ENCODE measurements around the gene PTPRN. TPM values are rescaled to one million over a fixed set of nuclear protein-coding genes. Genes with fewer than 3 reads are reported as not detected.
"Not testable (repeated sequence)": the region's sequence is repeated elsewhere in the genome, so short reads cannot be mapped to it uniquely, and the experiment has no call there.

PTPRN gene
- total and polyA plus RNA-seq, 2 of the 4 experiments (the other 2 are of a cell fraction): 5.2 to 22.0 TPM

GRCh38 chr2:219287580-219288265, 21.5 kb downstream of the PTPRN start:
- ChIA-PET CTCF (no interaction called here), POLR2A (ENCODE audit: unreplicated experiment) (interaction anchor here (0.5 to 0.7 kb wide), 2 partner anchors 8 to 100 kb away, joined by 3 read pairs; partner anchors contain the start of gene DNPEP)
- Histone ChIP-seq H2BK15ac (ENCODE audit: low read depth, low read length) (no peak overlapping the region), H3K79me1 (ENCODE audit: low read depth in 1 of 2, low read length in 2 of 2) (peaks cover 0 to under 1% of the 10 kb centered on the region in 2 experiments; a peak in 1 of 4 replicates), H3K4ac (ENCODE audit: low read depth, low read length) (no peak overlapping the region), H4K20me1 (ENCODE audit: insufficient read depth, low read length) (peaks cover 10% of the 10 kb centered on the region; the same call in 1 of the 2 replicates), H4K91ac (ENCODE audit: insufficient read depth, low read depth, low read length) (no peak overlapping the region), H3K4me1 (ENCODE audit: control insufficient read depth, insufficient read depth, low read length) (peaks cover 14% of the 10 kb centered on the region), H2BK120ac (ENCODE audit: low read depth, low read length) (no peak overlapping the region), H3K14ac (replicated peaks; ENCODE audit: low read depth, low read length) (no peak overlapping the region), H2AK9ac (replicated peaks; ENCODE audit: low read depth, low read length, poor library complexity) (no peak overlapping the region), H3K36me3 (ENCODE audit: control insufficient read depth, insufficient read depth, low read length) (peaks cover 37% of the 10 kb centered on the region), H3K9ac (ENCODE audit: low read depth, low read length) (no peak overlapping the region), H3K18ac (ENCODE audit: low read depth, low read length) (no peak overlapping the region), H3K23ac (ENCODE audit: low read depth, low read length) (no peak overlapping the region), H2AK5ac (ENCODE audit: low read depth, low read length) (no peak overlapping the region), H3K27me3 (ENCODE audit: control insufficient read depth, insufficient read depth, low read length) (no peaks in the 10 kb centered on the region), H2AFZ (replicated peaks; ENCODE audit: low read length, poor library complexity) (no peak overlapping the region), H2BK20ac (ENCODE audit: low read depth, low read length) (no peak overlapping the region), H3K4me3 (ENCODE audit: insufficient read depth, low read depth, low read length) (no peak overlapping the region), H4K5ac (ENCODE audit: low read depth, low read length) (no peak overlapping the region), H2BK5ac (ENCODE audit: low read depth, low read length, poor library complexity, severe bottlenecking) (no peak overlapping the region), H4K8ac (ENCODE audit: low read depth in 2 of 2, low read length in 2 of 2) (no peak overlapping the region), H3K9me1 (ENCODE audit: insufficient read depth, low read length) (peaks cover 11% of the 10 kb centered on the region; the same call in 1 of the 2 replicates), H3K56ac (ENCODE audit: extremely low read depth, insufficient read depth, low read length) (no peak overlapping the region), H3K27ac (ENCODE audit: insufficient read depth, low read length) (no peak overlapping the region), H3K4me2 (ENCODE audit: low read depth, low read length) (no peak overlapping the region), H3K9me3 (ENCODE audit: control insufficient read depth, insufficient read depth, low read length) (no peaks in the 10 kb centered on the region)
- DNase-seq (no peak), ATAC-seq (ENCODE audit: low read depth) (no peak)
- intact Hi-C loops (cut with micrococcal nuclease): loop anchor here (2.0 kb wide), 1 partner anchor 57 kb away; no protein-coding TSS in a partner anchor
- dilution Hi-C loops (cut with HindIII; ENCODE audit: low sequenced_read_pairs, unreplicated experiment): no loop called here
- no TSS peak for BruUV-seq (replicated peaks)
- in situ Hi-C loops (cut with MboI; ENCODE audit: low sequenced_read_pairs): no loop called here
- TF ChIP-seq POLR2A (IDR thresholded peaks at IDR 0.05; ENCODE audit: low read depth, low read length): no peak
- TF ChIP-seq ELK1 (IDR thresholded peaks at IDR 0.05; ENCODE audit: borderline replicate concordance, low read depth, low read length): no peak
- WGBS, 2 experiments (ENCODE audit: extremely low coverage in 2 of 2, insufficient read length in 1 of 2): 83% methylated on average over 1 of the region's 10 CpGs; no CpG with 5 or more reads in 1 of the 2 experiments

GRCh38 chr2:219287116-219287440, 22.1 kb downstream of the PTPRN start:
- H3K14ac ChIP-seq (replicated peaks; ENCODE audit: low read depth, low read length); H3K4ac ChIP-seq (ENCODE audit: low read depth, low read length); DNase-seq; CTCF ChIA-PET; H2AFZ ChIP-seq (replicated peaks; ENCODE audit: low read length, poor library complexity); H4K91ac ChIP-seq (ENCODE audit: insufficient read depth, low read depth, low read length); ATAC-seq (ENCODE audit: low read depth); H2AK9ac ChIP-seq (replicated peaks; ENCODE audit: low read depth, low read length, poor library complexity); H2BK20ac ChIP-seq (ENCODE audit: low read depth, low read length); H2AK5ac ChIP-seq (ENCODE audit: low read depth, low read length); H3K18ac ChIP-seq (ENCODE audit: low read depth, low read length); dilution Hi-C loops (cut with HindIII; ENCODE audit: low sequenced_read_pairs, unreplicated experiment); H3K79me1 ChIP-seq (ENCODE audit: low read depth in 1 of 2, low read length in 2 of 2); H3K56ac ChIP-seq (ENCODE audit: extremely low read depth, insufficient read depth, low read length); H4K8ac ChIP-seq (ENCODE audit: low read depth in 2 of 2, low read length in 2 of 2); H3K4me3 ChIP-seq (ENCODE audit: insufficient read depth, low read depth, low read length); H3K27ac ChIP-seq (ENCODE audit: insufficient read depth, low read length); H3K9me3 ChIP-seq (ENCODE audit: control insufficient read depth, insufficient read depth, low read length); H3K27me3 ChIP-seq (ENCODE audit: control insufficient read depth, insufficient read depth, low read length); POLR2A ChIA-PET (ENCODE audit: unreplicated experiment); H3K4me2 ChIP-seq (ENCODE audit: low read depth, low read length); H3K23ac ChIP-seq (ENCODE audit: low read depth, low read length); H4K5ac ChIP-seq (ENCODE audit: low read depth, low read length); H2BK120ac ChIP-seq (ENCODE audit: low read depth, low read length); in situ Hi-C loops (cut with MboI; ENCODE audit: low sequenced_read_pairs); intact Hi-C loops (cut with micrococcal nuclease); H2BK15ac ChIP-seq (ENCODE audit: low read depth, low read length); BruUV-seq (replicated peaks); H3K9ac ChIP-seq (ENCODE audit: low read depth, low read length): not testable (repeated sequence)
- Histone ChIP-seq H3K9me1 (ENCODE audit: insufficient read depth, low read length) (peaks cover 11% of the 10 kb centered on the region; the same call in 1 of the 2 replicates), H2BK5ac (ENCODE audit: low read depth, low read length, poor library complexity, severe bottlenecking) (peak overlapping the region; percentile 7), H4K20me1 (ENCODE audit: insufficient read depth, low read length) (peaks cover 10% of the 10 kb centered on the region; the same call in 1 of the 2 replicates), H3K36me3 (ENCODE audit: control insufficient read depth, insufficient read depth, low read length) (peaks cover 42% of the 10 kb centered on the region), H3K4me1 (ENCODE audit: control insufficient read depth, insufficient read depth, low read length) (peaks cover 14% of the 10 kb centered on the region)
- 86% methylated on average over 1 of the region's 6 CpGs; no CpG with 5 or more reads in 1 of the 2 experiments for WGBS, 2 experiments (ENCODE audit: extremely low coverage in 2 of 2, insufficient read length in 1 of 2)
